ENCODE measurements around the gene UEVLD. TPM values are rescaled to one million over a fixed set of nuclear protein-coding genes. Genes with fewer than 3 reads are reported as not detected.

Gene UEVLD
- polyA plus RNA-seq, 4 donors, result 18.0 to 23.1 (median 20.8) TPM

- DNase-seq (ENCODE audit: low read depth in 4 of 4, low spot score in 3 of 4), result no peak
Measured at GRCh38 chr11:18502352-18502751, 86.2 kb downstream of the UEVLD start.

- no peak for DNase-seq (ENCODE audit: low read depth in 4 of 4, low spot score in 3 of 4)
Measured at GRCh38 chr11:18501629-18502028, 86.9 kb downstream of the UEVLD start.

- no peak for DNase-seq (ENCODE audit: low read depth in 4 of 4, low spot score in 3 of 4)
Measured at GRCh38 chr11:18498039-18498438, 90.5 kb downstream of the UEVLD start.

GRCh38 chr11:18495703-18496102 lies 92.8 kb downstream of the UEVLD start:
- no peak for DNase-seq (ENCODE audit: low read depth in 4 of 4, low spot score in 3 of 4)

GRCh38 chr11:18495271-18495670 lies 93.3 kb downstream of the UEVLD start:
- DNase-seq (ENCODE audit: low read depth in 4 of 4, low spot score in 3 of 4), result no peak

GRCh38 chr11:18493310-18493709 lies 95.2 kb downstream of the UEVLD start:
- DNase-seq (ENCODE audit: low read depth in 4 of 4, low spot score in 3 of 4), result no peak

GRCh38 chr11:18492888-18493287 lies 95.6 kb downstream of the UEVLD start:
- no peak for DNase-seq (ENCODE audit: low read depth in 4 of 4, low spot score in 3 of 4)

- no peak for DNase-seq (ENCODE audit: low read depth in 4 of 4, low spot score in 3 of 4)
Measured at GRCh38 chr11:18491924-18492323, 96.6 kb downstream of the UEVLD start.

- DNase-seq (ENCODE audit: low read depth in 4 of 4, low spot score in 3 of 4), result no peak
Measured at GRCh38 chr11:18490736-18491485, 97.6 kb downstream of the UEVLD start.

- DNase-seq (ENCODE audit: low read depth in 4 of 4, low spot score in 3 of 4), result no peak
Measured at GRCh38 chr11:18490319-18490718, 98.2 kb downstream of the UEVLD start.

- DNase-seq (ENCODE audit: low read depth in 4 of 4, low spot score in 3 of 4), result no peak
Measured at GRCh38 chr11:18485913-18486528, 102.5 kb downstream of the UEVLD start.

Other genes starting within 250 kb of the UEVLD start
- 100 to 1,000 TPM; 224 to 392 (median 302) TPM for gene LDHA, start 194.2 kb downstream of the UEVLD start, polyA plus RNA-seq (ENCODE audit: insufficient read length in 4 of 4)
- 1 to 10 TPM in 1 of 4 donors, under 1 TPM in 2, not detected in 1; 0.21 to 1.2 (median 0.34) TPM for gene LDHC, start 176.4 kb downstream of the UEVLD start, polyA plus RNA-seq (ENCODE audit: insufficient read length in 4 of 4)
- gene LDHAL6A, start 132.9 kb downstream of the UEVLD start, polyA plus RNA-seq (ENCODE audit: insufficient read length in 4 of 4), result 1 to 10 TPM in 3 of 4 donors, under 1 TPM in 1; 0.42 to 1.3 (median 1.2) TPM
- gene TSG101, start 61.8 kb downstream of the UEVLD start, polyA plus RNA-seq (ENCODE audit: insufficient read length in 4 of 4), result 100 to 1,000 TPM in 3 of 4 donors, 10 to 100 TPM in 1; 86.4 to 165 (median 137) TPM
- gene MISFA, start 11.1 kb upstream of the UEVLD start, polyA plus RNA-seq (ENCODE audit: insufficient read length in 4 of 4), result 10 to 100 TPM in 1 of 4 donors, 1 to 10 TPM in 3; 4.5 to 16.8 (median 7.3) TPM
- 10 to 100 TPM; 25.7 to 29.2 (median 26.5) TPM for gene SPTY2D1, start 45.6 kb upstream of the UEVLD start, polyA plus RNA-seq (ENCODE audit: insufficient read length in 4 of 4)
- gene TMEM86A, start 110.0 kb upstream of the UEVLD start, polyA plus RNA-seq (ENCODE audit: insufficient read length in 4 of 4), result 1 to 10 TPM; 5.8 to 8.3 (median 7.2) TPM
- gene IGSF22, start 137.5 kb upstream of the UEVLD start, polyA plus RNA-seq (ENCODE audit: insufficient read length in 4 of 4), result 1 to 10 TPM in 3 of 4 donors, under 1 TPM in 1; 0.87 to 2.6 (median 1.6) TPM
- gene PTPN5, start 203.1 kb upstream of the UEVLD start, polyA plus RNA-seq (ENCODE audit: insufficient read length in 4 of 4), result 1 to 10 TPM in 1 of 4 donors, under 1 TPM in 3; 0.63 to 1.1 (median 0.82) TPM